ENCODE measurements around the gene GAMT. TPM values are rescaled to one million over a fixed set of nuclear protein-coding genes. Genes with fewer than 3 reads are reported as not detected.

GAMT gene
- polyA plus RNA-seq, 1 experiment = 26.9 TPM

DNA sequence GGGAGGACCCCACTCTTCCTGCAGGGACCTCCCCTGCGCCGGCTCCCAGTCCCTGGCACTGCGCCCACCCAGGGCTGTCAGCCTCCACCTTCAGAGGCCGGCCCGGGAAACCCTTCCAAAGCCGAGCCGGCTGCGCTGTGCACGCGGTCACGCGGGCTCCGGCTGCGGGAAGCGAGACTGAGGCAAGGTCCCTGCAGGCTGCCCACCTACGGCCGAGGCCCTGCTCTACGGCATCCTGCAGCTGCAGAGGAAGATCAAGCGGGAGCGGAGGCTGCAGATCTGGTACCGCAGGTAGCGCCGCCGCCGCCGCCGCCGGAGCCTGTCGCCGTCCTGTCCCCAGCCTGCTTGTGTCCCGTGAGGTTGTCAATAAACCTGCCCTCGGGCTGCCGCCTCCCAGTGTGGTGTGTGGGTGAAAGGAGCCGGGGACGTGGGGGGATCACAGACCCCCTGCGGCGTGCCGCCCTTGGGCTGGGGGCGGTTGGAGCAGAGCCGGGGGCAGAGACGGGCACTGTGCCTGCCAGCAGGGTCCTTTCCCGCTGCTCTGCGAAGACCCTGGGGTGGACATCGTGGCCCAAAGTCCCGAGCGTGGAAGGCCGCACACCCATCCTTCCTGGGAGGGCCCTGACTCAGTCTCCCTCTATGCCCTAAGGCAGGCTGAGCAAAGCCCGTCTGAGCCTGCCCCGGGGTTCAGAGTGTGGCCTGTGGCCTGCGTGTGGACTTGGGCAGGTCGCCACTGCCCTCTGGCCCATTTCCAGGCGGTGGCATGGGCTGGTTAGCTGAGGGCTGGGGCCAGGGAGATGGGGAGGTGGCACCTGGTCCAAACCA is 5.9 kb downstream of the GAMT start:
- ChIA-PET POLR2A (no interaction called here), CTCF (no interaction called here)
- Histone ChIP-seq H3K27ac (ENCODE audit: low read depth, low read length) (no peak overlapping the region), H3K27me3 (ENCODE audit: control insufficient read depth, insufficient read depth, low read length) (no peaks in the 10 kb centered on the region), H3K4me3 (ENCODE audit: low read depth, low read length) (no peak overlapping the region), H3K9me3 (ENCODE audit: control insufficient read depth, insufficient read depth, low read length) (no peaks in the 10 kb centered on the region; the same call in 1 of the 2 replicates)
- DNase-seq (ENCODE audit: low read depth, low spot score) = no peak
- TF ChIP-seq, protein P1, sequence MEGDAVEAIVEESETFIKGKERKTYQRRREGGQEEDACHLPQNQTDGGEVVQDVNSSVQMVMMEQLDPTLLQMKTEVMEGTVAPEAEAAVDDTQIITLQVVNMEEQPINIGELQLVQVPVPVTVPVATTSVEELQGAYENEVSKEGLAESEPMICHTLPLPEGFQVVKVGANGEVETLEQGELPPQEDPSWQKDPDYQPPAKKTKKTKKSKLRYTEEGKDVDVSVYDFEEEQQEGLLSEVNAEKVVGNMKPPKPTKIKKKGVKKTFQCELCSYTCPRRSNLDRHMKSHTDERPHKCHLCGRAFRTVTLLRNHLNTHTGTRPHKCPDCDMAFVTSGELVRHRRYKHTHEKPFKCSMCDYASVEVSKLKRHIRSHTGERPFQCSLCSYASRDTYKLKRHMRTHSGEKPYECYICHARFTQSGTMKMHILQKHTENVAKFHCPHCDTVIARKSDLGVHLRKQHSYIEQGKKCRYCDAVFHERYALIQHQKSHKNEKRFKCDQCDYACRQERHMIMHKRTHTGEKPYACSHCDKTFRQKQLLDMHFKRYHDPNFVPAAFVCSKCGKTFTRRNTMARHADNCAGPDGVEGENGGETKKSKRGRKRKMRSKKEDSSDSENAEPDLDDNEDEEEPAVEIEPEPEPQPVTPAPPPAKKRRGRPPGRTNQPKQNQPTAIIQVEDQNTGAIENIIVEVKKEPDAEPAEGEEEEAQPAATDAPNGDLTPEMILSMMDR (IDR thresholded peaks at IDR 0.05; ENCODE audit: low read depth, low read length) = no peak

DNA sequence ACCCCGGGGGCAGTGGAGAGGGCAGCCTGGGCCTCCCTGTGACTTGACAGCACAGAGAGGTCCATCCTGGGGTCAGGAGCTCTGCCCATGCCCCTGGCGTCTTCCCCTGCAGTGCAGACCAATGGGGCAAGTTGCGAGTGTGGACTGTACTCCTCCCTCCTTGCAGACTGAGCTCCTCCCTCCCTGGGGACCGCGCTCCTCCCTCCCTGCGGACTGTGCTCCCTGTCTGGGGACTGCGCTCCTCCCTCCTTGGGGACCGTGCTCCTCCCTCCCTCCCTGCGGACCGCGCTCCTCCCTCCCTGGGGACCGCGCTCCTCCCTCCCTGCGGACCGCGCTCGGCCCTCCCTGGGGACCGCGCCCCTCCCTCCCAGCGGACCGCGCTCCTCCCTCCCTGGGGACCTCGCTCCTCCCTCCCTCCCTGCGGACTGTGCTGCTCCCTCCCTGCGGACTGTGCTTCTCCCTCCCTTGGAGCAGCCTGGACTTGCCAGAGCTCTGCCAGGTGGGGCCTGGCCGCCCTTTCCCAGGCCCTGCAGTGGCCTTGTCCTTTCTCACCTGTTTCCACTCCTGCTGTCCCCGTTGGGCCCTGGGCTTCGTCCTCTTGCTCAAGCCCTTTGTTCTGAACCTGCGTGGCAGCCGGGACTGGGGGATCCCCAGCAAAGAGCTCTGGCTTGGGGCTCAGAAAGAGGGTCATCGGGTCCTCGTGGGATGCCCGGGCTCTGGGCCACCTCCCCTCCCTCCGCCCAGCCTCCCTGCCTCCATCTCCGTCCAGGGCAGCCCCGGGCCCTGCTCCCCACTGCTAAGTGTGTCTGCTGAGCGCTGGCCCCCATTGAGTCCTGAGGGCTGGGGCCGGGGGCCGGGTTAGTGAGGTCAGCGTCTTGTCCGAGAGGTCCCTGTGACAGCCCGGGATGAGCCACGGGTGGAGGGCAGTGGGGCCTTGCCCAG is 6.8 kb downstream of the GAMT start:
- TF ChIP-seq, protein P1 (IDR thresholded peaks at IDR 0.05; ENCODE audit: low read depth, low read length) = no peak
- POLR2A ChIA-PET = no interaction called here
- H3K27ac ChIP-seq (ENCODE audit: low read depth, low read length) = no peak overlapping the region
- no peak for DNase-seq (ENCODE audit: low read depth, low spot score)
- H3K9me3 ChIP-seq (ENCODE audit: control insufficient read depth, insufficient read depth, low read length) = no peaks in the 10 kb centered on the region; the same call in 1 of the 2 replicates
- no peaks in the 10 kb centered on the region for H3K27me3 ChIP-seq (ENCODE audit: control insufficient read depth, insufficient read depth, low read length)
- CTCF ChIA-PET = no interaction called here
- no peak overlapping the region for H3K4me3 ChIP-seq (ENCODE audit: low read depth, low read length)

DNA sequence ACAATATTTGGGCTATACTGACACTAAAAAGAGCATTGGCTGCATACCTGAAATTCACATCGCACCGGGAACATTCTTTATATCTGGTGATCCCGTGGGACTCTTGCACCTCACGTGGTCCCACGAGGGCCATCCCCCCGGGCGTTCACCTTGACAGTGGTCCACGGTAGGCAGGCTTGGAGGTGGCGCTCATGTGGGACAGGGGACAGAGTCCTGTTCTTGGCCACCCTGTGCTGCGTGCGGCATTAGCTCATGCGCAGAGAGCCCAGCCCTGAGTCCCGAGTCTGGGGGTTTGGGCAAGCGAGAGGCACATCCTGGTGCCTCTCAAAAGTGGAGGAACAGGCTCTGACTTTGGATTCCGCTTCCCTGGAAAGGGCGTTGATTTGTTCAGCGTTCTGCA is 7.5 kb downstream of the GAMT start:
- TF ChIP-seq, protein P1 (IDR thresholded peaks at IDR 0.05; ENCODE audit: low read depth, low read length) = no peak
- H3K27me3 ChIP-seq (ENCODE audit: control insufficient read depth, insufficient read depth, low read length) = no peaks in the 10 kb centered on the region
- CTCF ChIA-PET = no interaction called here
- H3K4me3 ChIP-seq (ENCODE audit: low read depth, low read length) = no peak overlapping the region
- POLR2A ChIA-PET = no interaction called here
- peaks cover under 1% of the 10 kb centered on the region; the same call in 1 of the 2 replicates for H3K9me3 ChIP-seq (ENCODE audit: control insufficient read depth, insufficient read depth, low read length)
- DNase-seq (ENCODE audit: low read depth, low spot score) = no peak
- no peak overlapping the region for H3K27ac ChIP-seq (ENCODE audit: low read depth, low read length)

GRCh38 chr19:1392939-1393530 is 8.3 kb downstream of the GAMT start:
- ChIA-PET POLR2A (no interaction called here), CTCF (no interaction called here)
- peaks cover 5% of the 10 kb centered on the region; the same call in 1 of the 2 replicates for H3K9me3 ChIP-seq (ENCODE audit: control insufficient read depth, insufficient read depth, low read length)
- H3K27me3 ChIP-seq (ENCODE audit: control insufficient read depth, insufficient read depth, low read length) = no peaks in the 10 kb centered on the region
- H3K4me3 ChIP-seq (ENCODE audit: low read depth, low read length) = no peak overlapping the region
- no peak overlapping the region for H3K27ac ChIP-seq (ENCODE audit: low read depth, low read length)
- TF ChIP-seq, protein P1 (IDR thresholded peaks at IDR 0.05; ENCODE audit: low read depth, low read length) = no peak
- DNase-seq (ENCODE audit: low read depth, low spot score) = no peak
